GM19397 (cell line): ENCODE data around the gene RAB6A.

Experiments used
- ATAC-seq: cut with Tn5 transposase; IDR thresholded peaks from one replicate; pipeline ENCODE4 v1.9.1; 2021; ENCODE audit warnings: mild to moderate bottlenecking, moderate library complexity; ENCODE audit not compliant: unreplicated experiment

RAB6A gene

GRCh38 chr11:73656985-73657384 lies 103.9 kb downstream of the RAB6A start:
- ATAC-seq = no peak

- ATAC-seq = no peak
These were observed 105.2 kb downstream of the RAB6A start for GRCh38 chr11:73655686-73656085.

GRCh38 chr11:73654482-73655021 lies 106.3 kb downstream of the RAB6A start:
- no peak for ATAC-seq

- no peak for ATAC-seq
These were observed 106.9 kb downstream of the RAB6A start for GRCh38 chr11:73653996-73654395.

GRCh38 chr11:73652856-73653559 lies 107.9 kb downstream of the RAB6A start:
- ATAC-seq = no peak

GRCh38 chr11:73652046-73652730 lies 108.7 kb downstream of the RAB6A start:
- ATAC-seq = no peak

- no peak for ATAC-seq
These were observed 109.2 kb downstream of the RAB6A start for GRCh38 chr11:73651661-73652045.

- ATAC-seq = no peak
These were observed 109.6 kb downstream of the RAB6A start for GRCh38 chr11:73651252-73651651.

- no peak for ATAC-seq
These were observed 110.5 kb downstream of the RAB6A start for GRCh38 chr11:73650400-73650799.

GRCh38 chr11:73649206-73649605 lies 111.7 kb downstream of the RAB6A start:
- ATAC-seq = no peak

GRCh38 chr11:73648571-73649046 lies 112.3 kb downstream of the RAB6A start:
- ATAC-seq = no peak

- no peak for ATAC-seq
These were observed 112.8 kb downstream of the RAB6A start for GRCh38 chr11:73648121-73648520.

GRCh38 chr11:73647459-73648100 lies 113.3 kb downstream of the RAB6A start:
- peak; percentile 83 for ATAC-seq

GRCh38 chr11:73645972-73646631 lies 114.8 kb downstream of the RAB6A start, which contains the start of gene PLEKHB1:
Gene PLEKHB1 (plus strand): TSS chr11:73646581. CDS start chr11:73646609, 28 bp downstream.
- ATAC-seq = no peak

GRCh38 chr11:73645121-73645969 lies 115.5 kb downstream of the RAB6A start:
- no peak for ATAC-seq

GRCh38 chr11:73641668-73642067 lies 119.2 kb downstream of the RAB6A start:
- no peak for ATAC-seq

- ATAC-seq = no peak
These were observed 120.3 kb downstream of the RAB6A start for GRCh38 chr11:73640592-73640991.

- no peak for ATAC-seq
These were observed 123.9 kb downstream of the RAB6A start for GRCh38 chr11:73637012-73637411.

GRCh38 chr11:73636249-73636648 lies 124.6 kb downstream of the RAB6A start:
- no peak for ATAC-seq

- no peak for ATAC-seq
These were observed 125.2 kb downstream of the RAB6A start for GRCh38 chr11:73635721-73636120.
